ENCODE results near the gene TMTC4. TPM values are rescaled to one million over a fixed set of nuclear protein-coding genes. Genes with fewer than 3 reads are reported as not detected.

The TMTC4 gene, protein sequence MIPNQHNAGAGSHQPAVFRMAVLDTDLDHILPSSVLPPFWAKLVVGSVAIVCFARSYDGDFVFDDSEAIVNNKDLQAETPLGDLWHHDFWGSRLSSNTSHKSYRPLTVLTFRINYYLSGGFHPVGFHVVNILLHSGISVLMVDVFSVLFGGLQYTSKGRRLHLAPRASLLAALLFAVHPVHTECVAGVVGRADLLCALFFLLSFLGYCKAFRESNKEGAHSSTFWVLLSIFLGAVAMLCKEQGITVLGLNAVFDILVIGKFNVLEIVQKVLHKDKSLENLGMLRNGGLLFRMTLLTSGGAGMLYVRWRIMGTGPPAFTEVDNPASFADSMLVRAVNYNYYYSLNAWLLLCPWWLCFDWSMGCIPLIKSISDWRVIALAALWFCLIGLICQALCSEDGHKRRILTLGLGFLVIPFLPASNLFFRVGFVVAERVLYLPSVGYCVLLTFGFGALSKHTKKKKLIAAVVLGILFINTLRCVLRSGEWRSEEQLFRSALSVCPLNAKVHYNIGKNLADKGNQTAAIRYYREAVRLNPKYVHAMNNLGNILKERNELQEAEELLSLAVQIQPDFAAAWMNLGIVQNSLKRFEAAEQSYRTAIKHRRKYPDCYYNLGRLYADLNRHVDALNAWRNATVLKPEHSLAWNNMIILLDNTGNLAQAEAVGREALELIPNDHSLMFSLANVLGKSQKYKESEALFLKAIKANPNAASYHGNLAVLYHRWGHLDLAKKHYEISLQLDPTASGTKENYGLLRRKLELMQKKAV
- 5.5 and 7.6 TPM in 2 replicates for total RNA-seq

DNA sequence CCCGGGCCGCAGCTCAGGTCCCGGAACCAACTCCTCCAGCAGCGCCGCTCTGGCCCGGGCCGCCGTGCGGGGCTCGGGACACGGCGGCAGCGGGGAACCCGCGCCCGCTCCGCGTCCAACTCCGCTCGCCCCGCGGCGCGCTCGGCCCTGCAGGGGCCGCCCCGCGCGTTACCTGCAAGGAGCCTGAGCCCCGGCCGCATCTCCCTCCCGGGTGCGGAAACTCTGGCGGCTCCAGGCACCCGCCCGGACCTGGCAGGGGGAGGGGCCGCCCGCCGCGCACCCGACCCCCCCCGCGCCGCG lies at the start of gene TMTC4:
TSS of gene TMTC4 (minus strand) at position 224 of the 300 bp plus-strand sequence. CDS start 4,433 bp downstream, outside the sequence.

DNA sequence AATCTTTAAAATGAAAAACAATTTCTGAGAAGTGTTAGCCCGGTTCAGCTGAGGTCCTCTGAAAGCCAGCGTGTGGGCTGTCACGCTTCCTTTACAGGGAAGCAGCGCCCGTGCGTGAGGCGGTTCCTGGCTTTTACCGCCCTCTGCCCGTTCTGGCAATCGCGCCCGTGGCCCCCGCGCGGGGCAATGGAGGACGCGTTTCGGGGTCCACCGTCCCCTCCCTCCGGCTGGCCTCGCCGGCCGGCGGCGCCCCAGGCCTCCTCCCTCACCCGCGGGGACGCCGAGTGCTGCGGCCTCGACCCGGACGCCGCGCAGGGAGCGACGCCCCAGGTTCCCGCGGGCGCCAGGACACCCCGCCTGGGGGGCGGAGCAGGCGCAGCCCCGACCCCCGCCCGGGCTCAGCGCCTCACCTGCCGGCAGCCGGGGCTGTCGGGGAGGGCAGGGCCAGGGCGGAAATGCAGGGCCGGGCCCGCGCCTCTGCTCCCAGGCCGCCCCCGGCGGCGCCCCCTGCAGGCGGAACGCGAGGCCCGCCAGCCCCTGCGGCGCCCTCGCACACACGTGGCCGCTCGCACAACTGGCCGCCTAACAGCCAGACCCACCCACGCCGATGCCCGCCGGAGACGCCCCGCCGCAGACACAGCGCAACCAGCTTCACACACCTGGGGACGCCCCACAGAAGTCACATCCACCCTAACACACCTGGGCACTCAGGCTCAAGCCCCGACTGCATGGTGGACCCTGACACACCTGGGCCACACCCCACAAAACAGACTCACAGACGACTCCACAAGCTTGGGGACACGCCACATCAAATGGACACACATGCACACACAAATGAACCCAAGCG lies 86.0 kb downstream of the TMTC4 start, which contains the start of gene GGACT:
TSS of gene GGACT (minus strand) at position 459 of the 847 bp plus-strand sequence. CDS start 56,198 bp downstream, outside the sequence.

Other genes starting within 250 kb of the TMTC4 start
- 1.7 and 4.8 TPM in 2 replicates for gene GGACT, start 86.0 kb downstream of the TMTC4 start, total RNA-seq

All from myometrial cell (primary cell).